Fibroblast of lung (primary cell): ENCODE data around the gene CAMSAP2.

Experiments
- CTCF ChIP-seq, 2 donors: IDR thresholded peaks in 1 of 2; conservative IDR thresholded peaks in 1 of 2; 1 replicate in 1 of 2; 2 replicates in 1 of 2; pipeline ENCODE4 v1.5.1; 2011 to 2012; ENCODE audit warnings: low read length in 2 of 2, control low read depth in 1 of 2, inconsistent platforms in 1 of 2, low read depth in 1 of 2, mild to moderate bottlenecking in 1 of 2
- EZH2 ChIP-seq: IDR thresholded peaks from 2 replicates; pipeline ENCODE4 v1.5.1; 2012; ENCODE audit warnings: low read length, control low read depth, mild to moderate bottlenecking; ENCODE audit errors: missing control alignments

DNA sequence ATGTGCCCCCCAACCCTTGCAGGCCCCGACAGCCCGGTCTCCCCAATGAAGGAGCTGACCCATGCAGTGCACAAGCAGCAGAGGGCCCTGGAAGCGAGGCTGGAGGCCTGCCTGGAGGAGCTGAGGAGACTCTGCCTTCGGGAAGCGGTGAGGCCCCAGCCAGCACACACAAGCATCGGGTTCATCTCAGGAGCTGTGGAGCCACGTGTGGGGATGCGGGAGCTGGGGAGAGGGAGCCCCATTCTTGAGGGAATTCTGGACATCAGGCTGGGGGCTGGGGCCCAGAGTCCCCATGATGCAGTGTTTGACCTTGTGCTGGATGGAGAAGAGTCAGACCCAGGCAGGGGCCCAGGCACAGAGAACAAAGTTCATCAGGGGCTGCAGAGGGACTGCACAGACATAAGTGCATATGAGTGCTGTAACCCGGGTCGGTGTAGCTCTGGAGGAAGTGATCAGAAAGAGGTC lies 160.8 kb downstream of the CAMSAP2 start:
- TF ChIP-seq CTCF (conservative IDR thresholded peaks at IDR 0.05 in 1 of 2, IDR thresholded peaks at IDR 0.05 in 1 of 2; ENCODE audit: low read depth in 1 of 2, low read length in 2 of 2) (no peak), EZH2 (no peak)
